ENCODE data around the gene FAM219A.

The FAM219A gene

DNA sequence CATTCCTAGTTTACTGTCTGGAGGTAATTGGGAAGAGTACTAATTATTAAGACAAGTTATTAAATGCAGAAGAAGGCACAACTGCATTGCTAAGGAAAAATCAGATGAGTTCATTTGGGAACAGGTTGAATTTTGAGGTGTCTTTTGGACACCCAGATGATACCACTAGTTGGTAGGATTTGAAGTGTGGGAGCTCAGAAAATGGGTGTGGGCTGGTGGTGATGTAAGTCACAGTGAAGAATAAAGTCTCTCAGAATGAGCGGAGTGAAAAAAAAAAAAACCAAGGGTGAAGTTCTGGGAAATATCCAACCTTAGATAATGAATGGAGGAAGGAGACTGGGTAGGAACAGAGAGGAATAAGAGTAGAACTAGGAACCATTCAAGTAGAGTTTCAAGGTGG is 46.0 kb downstream of the FAM219A start:
- TF ChIP-seq POLR2A (IDR thresholded peaks at IDR 0.05; ENCODE audit: extremely low read depth, insufficient read length) (no peak), MYC (IDR thresholded peaks at IDR 0.05; ENCODE audit: low read depth, low read length) (no peak)
- TF ChIP-seq, protein P1, sequence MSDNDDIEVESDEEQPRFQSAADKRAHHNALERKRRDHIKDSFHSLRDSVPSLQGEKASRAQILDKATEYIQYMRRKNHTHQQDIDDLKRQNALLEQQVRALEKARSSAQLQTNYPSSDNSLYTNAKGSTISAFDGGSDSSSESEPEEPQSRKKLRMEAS (IDR thresholded peaks at IDR 0.05; ENCODE audit: low read depth, low read length): no peak
- TF ChIP-seq, protein P2, sequence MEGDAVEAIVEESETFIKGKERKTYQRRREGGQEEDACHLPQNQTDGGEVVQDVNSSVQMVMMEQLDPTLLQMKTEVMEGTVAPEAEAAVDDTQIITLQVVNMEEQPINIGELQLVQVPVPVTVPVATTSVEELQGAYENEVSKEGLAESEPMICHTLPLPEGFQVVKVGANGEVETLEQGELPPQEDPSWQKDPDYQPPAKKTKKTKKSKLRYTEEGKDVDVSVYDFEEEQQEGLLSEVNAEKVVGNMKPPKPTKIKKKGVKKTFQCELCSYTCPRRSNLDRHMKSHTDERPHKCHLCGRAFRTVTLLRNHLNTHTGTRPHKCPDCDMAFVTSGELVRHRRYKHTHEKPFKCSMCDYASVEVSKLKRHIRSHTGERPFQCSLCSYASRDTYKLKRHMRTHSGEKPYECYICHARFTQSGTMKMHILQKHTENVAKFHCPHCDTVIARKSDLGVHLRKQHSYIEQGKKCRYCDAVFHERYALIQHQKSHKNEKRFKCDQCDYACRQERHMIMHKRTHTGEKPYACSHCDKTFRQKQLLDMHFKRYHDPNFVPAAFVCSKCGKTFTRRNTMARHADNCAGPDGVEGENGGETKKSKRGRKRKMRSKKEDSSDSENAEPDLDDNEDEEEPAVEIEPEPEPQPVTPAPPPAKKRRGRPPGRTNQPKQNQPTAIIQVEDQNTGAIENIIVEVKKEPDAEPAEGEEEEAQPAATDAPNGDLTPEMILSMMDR (IDR thresholded peaks at IDR 0.05; ENCODE audit: low read depth, low read length): no peak
- no peak for DNase-seq (ENCODE audit: low read depth)
- H3K4me3 ChIP-seq (ENCODE audit: low read depth, low read length): no peak overlapping the region

DNA sequence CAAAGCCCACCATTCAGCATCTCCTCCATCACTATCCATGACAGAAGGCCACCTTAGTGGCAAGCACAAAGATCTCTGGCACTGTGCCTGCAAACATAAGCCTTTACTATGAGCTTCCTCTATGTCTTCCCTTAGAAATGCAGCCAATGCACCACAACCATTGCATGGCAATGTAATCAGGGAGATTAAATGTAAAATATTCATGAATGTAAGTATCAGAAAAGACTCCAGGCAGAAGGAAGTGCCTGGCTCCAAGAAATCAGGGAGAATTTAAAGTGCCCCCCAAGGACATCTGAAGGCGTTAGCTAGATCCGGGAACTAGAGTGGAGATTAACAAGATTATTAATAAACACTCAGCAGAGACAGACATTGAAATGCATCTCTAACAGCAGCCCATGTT is 49.2 kb downstream of the FAM219A start:
- DNase-seq (ENCODE audit: low read depth): no peak
- H3K4me3 ChIP-seq (ENCODE audit: low read depth, low read length): no peak overlapping the region
- TF ChIP-seq, protein P1 (IDR thresholded peaks at IDR 0.05; ENCODE audit: low read depth, low read length): no peak
- TF ChIP-seq, protein P2 (IDR thresholded peaks at IDR 0.05; ENCODE audit: low read depth, low read length): no peak
- TF ChIP-seq POLR2A (IDR thresholded peaks at IDR 0.05; ENCODE audit: extremely low read depth, insufficient read length) (no peak), MYC (IDR thresholded peaks at IDR 0.05; ENCODE audit: low read depth, low read length) (no peak)

DNA sequence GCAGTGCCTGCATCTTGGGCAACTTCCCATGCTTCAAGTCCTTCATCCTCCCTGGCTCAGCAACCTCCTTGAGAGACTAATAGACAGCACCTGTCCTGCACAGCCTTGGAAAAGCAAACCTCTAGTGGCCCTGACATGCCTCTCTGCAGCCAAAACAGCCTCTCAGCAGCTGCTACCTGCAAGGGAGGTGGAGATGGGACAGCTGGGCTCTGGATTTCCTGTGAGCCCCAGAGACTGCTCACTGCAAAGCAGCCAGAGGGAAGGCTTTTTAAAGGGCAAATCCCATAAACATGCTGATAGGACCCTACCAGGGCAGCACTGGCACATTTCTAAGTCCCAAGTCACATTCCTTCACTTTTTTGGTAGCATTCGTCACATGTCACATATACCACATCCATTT is 50.2 kb downstream of the FAM219A start:
- DNase-seq (ENCODE audit: low read depth): no peak
- no peak overlapping the region for H3K4me3 ChIP-seq (ENCODE audit: low read depth, low read length)
- TF ChIP-seq MYC (IDR thresholded peaks at IDR 0.05; ENCODE audit: low read depth, low read length) (no peak), POLR2A (IDR thresholded peaks at IDR 0.05; ENCODE audit: extremely low read depth, insufficient read length) (no peak)
- TF ChIP-seq, protein P1 (IDR thresholded peaks at IDR 0.05; ENCODE audit: low read depth, low read length): no peak
- TF ChIP-seq, protein P2 (IDR thresholded peaks at IDR 0.05; ENCODE audit: low read depth, low read length): no peak

DNA sequence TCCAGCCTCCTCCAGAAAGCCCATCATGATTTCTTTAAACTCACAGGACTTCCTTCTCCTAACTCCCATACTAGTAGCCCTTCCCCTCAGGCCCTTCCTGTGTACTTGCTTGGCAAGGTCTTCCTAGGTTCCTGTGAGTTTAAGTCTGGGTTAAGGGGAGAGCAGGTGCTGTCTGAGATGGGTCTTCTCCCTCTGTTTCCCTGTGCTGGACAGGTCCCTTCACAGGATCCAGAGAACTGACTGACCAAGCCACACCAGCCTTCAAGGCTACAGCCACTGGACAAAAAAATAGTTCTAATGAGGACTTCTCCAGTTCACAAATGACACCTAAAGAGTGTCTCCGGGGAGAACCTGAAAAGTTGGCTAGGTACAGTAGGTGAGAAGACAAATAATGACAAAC is 52.2 kb downstream of the FAM219A start:
- TF ChIP-seq MYC (IDR thresholded peaks at IDR 0.05; ENCODE audit: low read depth, low read length) (no peak), POLR2A (IDR thresholded peaks at IDR 0.05; ENCODE audit: extremely low read depth, insufficient read length) (no peak)
- TF ChIP-seq, protein P2 (IDR thresholded peaks at IDR 0.05; ENCODE audit: low read depth, low read length): no peak
- TF ChIP-seq, protein P1 (IDR thresholded peaks at IDR 0.05; ENCODE audit: low read depth, low read length): no peak
- H3K4me3 ChIP-seq (ENCODE audit: low read depth, low read length): no peak overlapping the region
- DNase-seq (ENCODE audit: low read depth): no peak

DNA sequence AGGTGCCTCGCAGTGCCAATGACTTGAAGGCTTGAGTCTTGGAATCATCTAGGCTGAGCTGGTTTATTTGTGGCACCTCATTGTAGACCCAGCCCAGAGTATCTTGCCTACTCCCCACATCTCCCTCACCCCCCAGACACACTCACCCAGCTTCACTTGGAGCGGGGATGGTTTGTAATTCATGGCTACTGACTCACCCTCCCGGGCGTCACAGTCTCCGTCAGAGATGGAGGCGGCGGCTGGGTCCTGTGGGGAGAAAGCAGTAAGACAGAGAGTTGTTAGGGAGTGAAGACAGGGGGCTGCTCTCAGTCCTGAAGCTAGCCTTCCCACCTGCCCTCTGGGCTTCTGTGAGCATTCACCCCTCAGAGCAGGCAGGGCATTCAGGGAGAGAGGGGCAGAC is 52.7 kb downstream of the FAM219A start:
- TF ChIP-seq, protein P1 (IDR thresholded peaks at IDR 0.05; ENCODE audit: low read depth, low read length): no peak
- TF ChIP-seq POLR2A (IDR thresholded peaks at IDR 0.05; ENCODE audit: extremely low read depth, insufficient read length) (no peak), MYC (IDR thresholded peaks at IDR 0.05; ENCODE audit: low read depth, low read length) (no peak)
- TF ChIP-seq, protein P2 (IDR thresholded peaks at IDR 0.05; ENCODE audit: low read depth, low read length): no peak
- H3K4me3 ChIP-seq (ENCODE audit: low read depth, low read length): no peak overlapping the region
- DNase-seq (ENCODE audit: low read depth): no peak
